ENCODE data around the gene ATXN7L2.
"Not testable (repeated sequence)": the region's sequence is repeated elsewhere in the genome, so short reads cannot be mapped to it uniquely, and the experiment has no call there.

DNA sequence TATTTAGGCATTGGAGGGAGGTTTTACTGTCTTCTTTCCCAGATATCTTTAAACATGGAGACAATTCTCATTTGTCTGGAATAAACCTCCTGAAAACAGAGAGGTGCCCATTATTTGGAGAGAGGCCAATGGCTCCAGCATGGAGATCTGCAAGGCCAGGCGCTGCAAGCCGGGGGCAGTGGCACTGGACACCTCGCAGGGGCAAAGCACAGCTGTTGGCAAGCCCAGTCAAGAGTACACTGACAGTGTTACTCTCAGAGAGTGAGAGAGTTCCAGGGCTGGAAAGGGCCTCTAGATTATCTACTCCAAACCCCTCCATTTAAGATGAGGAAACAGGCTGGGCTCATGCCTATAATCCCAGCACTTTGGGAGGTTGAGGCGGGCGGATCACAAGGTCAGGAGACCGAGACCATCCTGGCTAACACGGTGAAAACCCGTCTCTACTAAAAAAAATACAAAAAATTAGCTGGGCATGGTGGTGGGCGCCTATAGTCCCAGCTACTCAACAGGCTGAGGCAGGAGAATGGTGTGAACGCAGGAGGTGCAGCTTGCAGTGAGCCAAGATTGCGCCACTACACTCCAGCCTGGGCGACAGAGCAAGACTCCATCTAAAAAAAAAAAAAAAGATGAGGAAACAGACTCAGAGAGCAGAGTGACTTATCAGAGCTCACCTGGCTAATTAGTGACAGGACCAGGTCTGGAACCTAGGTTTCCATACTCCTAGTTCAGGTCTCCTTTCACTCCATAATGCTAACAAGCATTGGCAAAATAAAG, 10.2 kb upstream of the ATXN7L2 start:
- not testable (repeated sequence) for TF ChIP-seq CTCF, POLR2A (IDR thresholded peaks at IDR 0.05)

Measured in heart left ventricle (tissue), 13 donors.